Esophagus squamous epithelium (tissue), 5 donors: ENCODE measurements around the gene HDHD2. TPM values are rescaled to one million over a fixed set of nuclear protein-coding genes. Genes with fewer than 3 reads are reported as not detected.
A peak's percentile ranks its signal among the peaks of the same experiment; 100 is the strongest.

Experiments
- DNase-seq: peaks from one replicate; lab custom pipeline; 2025; lab: John Stamatoyannopoulos, UW
- H3K27ac ChIP-seq, 4 donors: fragments of 200-600 bp; sonication (generic); one replicate each; pipeline ENCODE4 v1.5.1; 2016 to 2019; ENCODE audit warnings: mild to moderate bottlenecking in 1 of 4
- H3K27me3 ChIP-seq, 4 donors: fragments of 200-600 bp; sonication (generic); 1 replicate in 3 of 4; 2 replicates in 1 of 4; pipeline versions ENCODE4 v1.5.1 to v1.6.0; 2017 to 2021; ENCODE audit warnings: antibody characterized with exemption in 1 of 4
- H3K36me3 ChIP-seq, 3 donors: fragments of 200-600 bp; sonication (generic); one replicate each; pipeline ENCODE4 v1.5.1; 2016 to 2019
- H3K4me1 ChIP-seq, 3 donors: fragments of 200-600 bp; sonication (generic); one replicate each; pipeline ENCODE4 v1.5.1; 2017 to 2019
- H3K4me3 ChIP-seq, 4 donors: fragments of 200-600 bp; sonication (generic); 1 replicate in 3 of 4; 2 replicates in 1 of 4; pipeline ENCODE4 v1.5.1; 2016 to 2019; ENCODE audit warnings: mild to moderate bottlenecking in 2 of 4, moderate library complexity in 1 of 4
- H3K9me3 ChIP-seq, 3 donors: fragments of 200-600 bp; sonication (generic); one replicate each; pipeline ENCODE4 v1.5.1; 2016 to 2019
- POLR2A ChIP-seq, 4 donors: fragments of 450-650 bp; IDR thresholded peaks; one replicate each; pipeline ENCODE4 v1.6.1; 2017; ENCODE audit warnings: antibody characterized with exemption in 4 of 4, mild to moderate bottlenecking in 4 of 4, moderate library complexity in 3 of 4
- WGBS, 2 donors: methylation state at CpG; one replicate each; pipeline ENCODE4 v1.1.5; 2018; 5-methylcytosine and 5-hydroxymethylcytosine counted together
- intact Hi-C: fragments of 100-400 bp; cut with DNase I; formaldehyde crosslinking; loops from one replicate; pipeline ENCODE4 v1.15.0; 2022
- total RNA-seq, 4 donors: library from RNA; depleted of rRNA; stranded (reverse); fragments of >200 nt; gene quantifications; one replicate each; pipeline ENCODE4 v1.1.0, GENCODE V29; 2016
- TF ChIP-seq, protein P1 (sequence below), 6 experiments: fragments of 450-650 bp in 4 of 6; fragments of 200-600 bp in 2 of 6; sonication (generic) in 2 of 6; IDR thresholded peaks; one replicate each; pipeline ENCODE4 v1.5.1; 2016 to 2019; ENCODE audit warnings: antibody characterized with exemption in 6 of 6, mild to moderate bottlenecking in 4 of 6, moderate library complexity in 4 of 6
- donor health status: DM: yes; HTN: yes; CAD: no.

The HDHD2 gene
- total RNA-seq, 4 donors from 2014 or later: 14.9 to 22.9 (median 18.8) TPM

DNA sequence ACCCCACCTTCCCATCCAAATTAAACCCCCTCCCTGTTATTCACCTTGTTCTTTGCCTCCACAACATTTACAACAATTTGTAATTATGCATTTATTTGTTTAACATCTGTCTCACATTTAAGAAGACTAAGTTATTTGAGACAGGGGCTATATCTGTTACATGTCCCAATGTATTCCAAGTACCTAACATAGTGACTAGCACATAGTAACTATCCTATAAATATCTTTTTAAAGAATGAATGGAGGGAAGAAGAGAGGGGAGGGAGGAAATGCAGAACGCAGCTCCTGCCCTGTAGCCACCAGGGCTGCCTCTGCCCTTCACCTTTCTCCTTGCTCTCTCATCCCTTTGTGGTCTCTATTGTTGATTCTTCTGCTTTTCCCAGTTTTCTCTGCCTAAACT, 40.6 kb downstream of the HDHD2 start:
- WGBS, 2 donors: 75 to 92% methylated on average over 1 of the region's 1 CpG

GRCh38 chr18:47108998-47109405, 41.3 kb downstream of the HDHD2 start:
- WGBS, 2 donors: 78 to 93% methylated on average over 4 to 5 of the region's 7 CpGs
- Histone ChIP-seq H3K27ac (no peak overlapping the region), H3K4me1 (no peaks in the 10 kb centered on the region), H3K27me3 (no peaks in the 10 kb centered on the region), H3K4me3 (no peak overlapping the region), H3K9me3 (no peaks in the 10 kb centered on the region), H3K36me3 (peaks cover 3 to 99% (median 7%) of the 10 kb centered on the region in 3 donors)
- TF ChIP-seq, protein P1, sequence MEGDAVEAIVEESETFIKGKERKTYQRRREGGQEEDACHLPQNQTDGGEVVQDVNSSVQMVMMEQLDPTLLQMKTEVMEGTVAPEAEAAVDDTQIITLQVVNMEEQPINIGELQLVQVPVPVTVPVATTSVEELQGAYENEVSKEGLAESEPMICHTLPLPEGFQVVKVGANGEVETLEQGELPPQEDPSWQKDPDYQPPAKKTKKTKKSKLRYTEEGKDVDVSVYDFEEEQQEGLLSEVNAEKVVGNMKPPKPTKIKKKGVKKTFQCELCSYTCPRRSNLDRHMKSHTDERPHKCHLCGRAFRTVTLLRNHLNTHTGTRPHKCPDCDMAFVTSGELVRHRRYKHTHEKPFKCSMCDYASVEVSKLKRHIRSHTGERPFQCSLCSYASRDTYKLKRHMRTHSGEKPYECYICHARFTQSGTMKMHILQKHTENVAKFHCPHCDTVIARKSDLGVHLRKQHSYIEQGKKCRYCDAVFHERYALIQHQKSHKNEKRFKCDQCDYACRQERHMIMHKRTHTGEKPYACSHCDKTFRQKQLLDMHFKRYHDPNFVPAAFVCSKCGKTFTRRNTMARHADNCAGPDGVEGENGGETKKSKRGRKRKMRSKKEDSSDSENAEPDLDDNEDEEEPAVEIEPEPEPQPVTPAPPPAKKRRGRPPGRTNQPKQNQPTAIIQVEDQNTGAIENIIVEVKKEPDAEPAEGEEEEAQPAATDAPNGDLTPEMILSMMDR (IDR thresholded peaks at IDR 0.05): no peak
- DNase-seq: no peak
- intact Hi-C loops: loop anchor here (10.0 kb wide), 2 partner anchors 96 to 636 kb away; no protein-coding TSS in a partner anchor

More for the DNA sequence above, 40.6 kb downstream of the HDHD2 start:
- H3K27me3 ChIP-seq: no peaks in the 10 kb centered on the region
- no peak for DNase-seq
- no peak overlapping the region for H3K4me3 ChIP-seq
- H3K9me3 ChIP-seq: no peaks in the 10 kb centered on the region
- intact Hi-C loops: loop anchor here (10.0 kb wide), 2 partner anchors 95 to 635 kb away; no protein-coding TSS in a partner anchor
- no peak overlapping the region for H3K27ac ChIP-seq
- TF ChIP-seq, protein P1 (IDR thresholded peaks at IDR 0.05): no peak
- no peak for TF ChIP-seq POLR2A (IDR thresholded peaks at IDR 0.05)
- H3K4me1 ChIP-seq: no peaks in the 10 kb centered on the region
- peaks cover 6 to 99% (median 7%) of the 10 kb centered on the region in 3 donors for H3K36me3 ChIP-seq

- no peak overlapping the region for H3K4me3 ChIP-seq
- H3K27ac ChIP-seq: no peak overlapping the region
- no peaks in the 10 kb centered on the region for H3K27me3 ChIP-seq
- H3K4me1 ChIP-seq: no peaks in the 10 kb centered on the region
- no peaks in the 10 kb centered on the region for H3K9me3 ChIP-seq
- H3K36me3 ChIP-seq: peaks cover 0 to 98% (median 7%) of the 10 kb centered on the region in 3 donors
- TF ChIP-seq POLR2A (IDR thresholded peaks at IDR 0.05): no peak
- TF ChIP-seq, protein P1 (IDR thresholded peaks at IDR 0.05): no peak
- WGBS, 2 donors: 67 to 94% methylated on average over 3 of the region's 3 CpGs
- intact Hi-C loops: loop anchor here (10.0 kb wide), 2 partner anchors 96 to 636 kb away; no protein-coding TSS in a partner anchor
- DNase-seq: no peak
Observed at GRCh38 chr18:47108373-47108772, 41.9 kb downstream of the HDHD2 start.

DNA sequence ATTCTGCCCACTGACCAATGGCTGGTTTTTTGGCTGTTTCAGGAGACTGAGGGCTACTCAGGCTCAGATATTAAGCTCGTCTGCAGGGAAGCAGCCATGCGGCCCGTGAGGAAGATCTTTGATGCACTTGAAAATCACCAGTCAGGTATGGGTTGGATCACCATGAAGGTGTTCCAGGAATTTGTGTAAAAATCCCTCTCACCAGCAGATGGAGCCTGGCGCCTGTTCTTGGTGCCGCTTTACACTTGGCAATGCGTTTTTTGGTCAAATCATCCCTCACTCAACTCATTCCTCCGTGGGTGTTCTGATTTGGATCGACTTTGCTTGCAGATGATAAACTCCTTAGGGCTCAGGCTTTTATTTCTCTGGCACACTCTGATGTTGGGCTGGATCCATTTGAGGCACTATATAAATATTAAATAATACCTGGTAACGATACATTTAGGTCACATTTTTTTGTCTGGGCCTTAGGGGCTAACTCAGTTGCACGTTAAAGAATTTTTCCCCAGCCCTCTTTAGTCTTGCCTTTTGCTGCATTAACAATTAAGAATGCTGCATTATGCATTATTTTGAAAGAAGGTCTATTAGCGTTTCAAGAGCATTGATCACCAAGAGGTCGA, 50.0 kb downstream of the HDHD2 start:
- TF ChIP-seq POLR2A (IDR thresholded peaks at IDR 0.05): no peak
- TF ChIP-seq, protein P1 (IDR thresholded peaks at IDR 0.05): peak in 5 of 6 experiments; percentile 49 to 76 (median 63)
- intact Hi-C loops: loop anchor here (10.0 kb wide), 2 partner anchors 104 to 644 kb away; no protein-coding TSS in a partner anchor
- no peaks in the 10 kb centered on the region for H3K27me3 ChIP-seq
- peaks cover 0 to 18% (median 0%) of the 10 kb centered on the region in 3 donors for H3K36me3 ChIP-seq
- no peaks in the 10 kb centered on the region for H3K4me1 ChIP-seq
- no peaks in the 10 kb centered on the region for H3K9me3 ChIP-seq
- no peak for DNase-seq
- no peak overlapping the region for H3K27ac ChIP-seq
- WGBS, 2 donors: 19 to 31% methylated on average over 11 to 12 of the region's 12 CpGs
- no peak overlapping the region for H3K4me3 ChIP-seq

GRCh38 chr18:47095810-47096209, 54.5 kb downstream of the HDHD2 start:
- DNase-seq: no peak
- no peaks in the 10 kb centered on the region for H3K4me1 ChIP-seq
- no peak overlapping the region for H3K27ac ChIP-seq
- H3K9me3 ChIP-seq: no peaks in the 10 kb centered on the region
- 72 to 87% methylated on average over 3 of the region's 3 CpGs for WGBS, 2 donors
- intact Hi-C loops: no loop called here
- H3K4me3 ChIP-seq: no peak overlapping the region
- H3K36me3 ChIP-seq: no peaks in the 10 kb centered on the region
- no peaks in the 10 kb centered on the region for H3K27me3 ChIP-seq
- TF ChIP-seq, protein P1 (IDR thresholded peaks at IDR 0.05): no peak
- no peak for TF ChIP-seq POLR2A (IDR thresholded peaks at IDR 0.05)
